Loucy (cell line): Measurements from ENCODE around the gene NIPBL.

Experiments
- CTCF ChIP-seq: fragments of 200-600 bp; sonication (generic); conservative IDR thresholded peaks from 2 replicates; pipeline ENCODE4 v1.5.1; 2014; ENCODE audit warnings: mild to moderate bottlenecking, antibody characterized with exemption, low read length
- EZH2phosphoT487 ChIP-seq: fragments of 200-600 bp; IDR thresholded peaks from 2 replicates; pipeline ENCODE4 v1.6.1; 2018; ENCODE audit warnings: antibody characterized with exemption, mild to moderate bottlenecking, moderate library complexity, borderline replicate concordance

GRCh38 chr5:36938129-36938528, 61.6 kb downstream of the NIPBL start:
- TF ChIP-seq CTCF (no peak), EZH2phosphoT487 (no peak)
